ENCODE data around the gene LSM14B.

Gene LSM14B

GRCh38 chr20:62116558-62117361 lies 5.5 kb upstream of the LSM14B start:
- no peaks in the 10 kb centered on the region for H3K27me3 ChIP-seq
- DNase-seq, result no peak
- H3K36me3 ChIP-seq, result no peaks in the 10 kb centered on the region
- TF ChIP-seq CTCF (IDR thresholded peaks at IDR 0.05; ENCODE audit: low read depth, low read length), result no peak
- no peaks in the 10 kb centered on the region for H3K4me1 ChIP-seq
- H3K9me3 ChIP-seq, result peaks cover 2% of the 10 kb centered on the region
- H3K4me3 ChIP-seq (ENCODE audit: low read depth, low read length), result no peak overlapping the region

- Histone ChIP-seq H3K4me1 (no peaks in the 10 kb centered on the region), H3K9me3 (peaks cover under 1% of the 10 kb centered on the region), H3K27me3 (no peaks in the 10 kb centered on the region), H3K4me3 (ENCODE audit: low read depth, low read length) (no peak overlapping the region), H3K36me3 (no peaks in the 10 kb centered on the region)
- DNase-seq, result peak; percentile 35
- no peak for TF ChIP-seq CTCF (IDR thresholded peaks at IDR 0.05; ENCODE audit: low read depth, low read length)
Measured at GRCh38 chr20:62117362-62117646, 5.0 kb upstream of the LSM14B start.

- Histone ChIP-seq H3K4me1 (no peaks in the 10 kb centered on the region), H3K9me3 (no peaks in the 10 kb centered on the region; the same call in none of the 2 replicates), H3K4me3 (ENCODE audit: low read depth, low read length) (no peak overlapping the region), H3K36me3 (no peaks in the 10 kb centered on the region), H3K27me3 (no peaks in the 10 kb centered on the region)
- TF ChIP-seq CTCF (IDR thresholded peaks at IDR 0.05; ENCODE audit: low read depth, low read length), result no peak
- no peak for DNase-seq
Measured at GRCh38 chr20:62117658-62118057, 4.6 kb upstream of the LSM14B start.

- no peak for TF ChIP-seq CTCF (IDR thresholded peaks at IDR 0.05; ENCODE audit: low read depth, low read length)
Measured at GRCh38 chr20:62118113-62119043, 3.9 kb upstream of the LSM14B start.

GRCh38 chr20:62119115-62119514 lies 3.2 kb upstream of the LSM14B start:
- no peak for TF ChIP-seq CTCF (IDR thresholded peaks at IDR 0.05; ENCODE audit: low read depth, low read length)
- Histone ChIP-seq H3K4me1 (peaks cover 1% of the 10 kb centered on the region; the same call in 1 of the 2 replicates), H3K9me3 (no peaks in the 10 kb centered on the region), H3K27me3 (no peaks in the 10 kb centered on the region), H3K4me3 (ENCODE audit: low read depth, low read length) (no peak overlapping the region), H3K36me3 (peaks cover 2% of the 10 kb centered on the region)
- DNase-seq, result no peak

More at GRCh38 chr20:62118113-62119043, 3.9 kb upstream of the LSM14B start:
- H3K4me1 ChIP-seq, result no peaks in the 10 kb centered on the region
- H3K36me3 ChIP-seq, result no peaks in the 10 kb centered on the region
- H3K9me3 ChIP-seq, result no peaks in the 10 kb centered on the region; the same call in 1 of the 2 replicates
- no peak overlapping the region for H3K4me3 ChIP-seq (ENCODE audit: low read depth, low read length)
- no peaks in the 10 kb centered on the region for H3K27me3 ChIP-seq
- DNase-seq, result no peak

All from BE2C (cell line).